H1 (cell line): ENCODE measurements around the gene ABCD4. TPM values are rescaled to one million over a fixed set of nuclear protein-coding genes. Genes with fewer than 3 reads are reported as not detected.

Source experiments
- CTCF ChIA-PET: fragments of 300-600 bp; sonication (Branson Sonifier 250); formaldehyde crosslinking; loops from one replicate; lab custom pipeline; 2021; ENCODE audit not compliant: partially characterized antibody; lab: Charles Lee
- POLR2A ChIA-PET: fragments of 300-600 bp; sonication (Branson Sonifier 250); formaldehyde crosslinking; loops from one replicate; lab custom pipeline; 2021; ENCODE audit warnings: inconsistent platforms; ENCODE audit not compliant: partially characterized antibody; lab: Charles Lee
- DNase-seq, 2 experiments: peaks; one replicate each; pipeline versions ENCODE4 v3.0.0 to v3.0.0-alpha.2; 2010 to 2022; ENCODE audit warnings: low spot score in 2 of 2, low read depth in 1 of 2, mixed read lengths in 1 of 2
- FAIRE-seq: peaks from 2 replicates; lab custom pipeline; 2011; peaks lifted over from hg19 to GRCh38; lab: Jason Lieb, UNC
- H2AFZ ChIP-seq: 2 replicates; pipeline ENCODE4 v1.8.1; 2012; ENCODE audit warnings: low read length, inconsistent platforms
- H2AK5ac ChIP-seq: 2 replicates; pipeline ENCODE4 v1.6.1; 2013; ENCODE audit warnings: low read depth, low read length
- H2BK120ac ChIP-seq: replicated peaks from 2 replicates; pipeline ENCODE3; 2013; ENCODE audit warnings: low read depth, low read length, inconsistent platforms
- H2BK12ac ChIP-seq: 2 replicates; pipeline ENCODE4 v1.6.1; 2013; ENCODE audit warnings: low read depth, low read length
- H2BK15ac ChIP-seq: 2 replicates; pipeline ENCODE4 v1.6.1; 2013; ENCODE audit warnings: low read length
- H2BK20ac ChIP-seq: 2 replicates; pipeline ENCODE4 v1.6.1; 2013; ENCODE audit warnings: low read length
- H2BK5ac ChIP-seq: 2 replicates; pipeline ENCODE4 v1.6.1; 2013; ENCODE audit warnings: low read depth, low read length
- H3K14ac ChIP-seq: 2 replicates; pipeline ENCODE4 v1.6.1; 2013; ENCODE audit warnings: inconsistent platforms; ENCODE audit not compliant: insufficient read length
- H3K18ac ChIP-seq: 2 replicates; pipeline ENCODE4 v1.6.1; 2013; ENCODE audit warnings: low read length; ENCODE audit errors: extremely low read depth
- H3K23ac ChIP-seq: 2 replicates; pipeline ENCODE4 v1.6.1; 2013; ENCODE audit warnings: inconsistent platforms; ENCODE audit not compliant: insufficient read length
- H3K23me2 ChIP-seq: 2 replicates; pipeline ENCODE4 v1.6.1; 2013; ENCODE audit warnings: low read depth, low read length
- H3K27ac ChIP-seq: 2 replicates; pipeline ENCODE4 v1.6.1; 2011; ENCODE audit warnings: low read depth, low read length, inconsistent platforms
- H3K27me3 ChIP-seq, 4 experiments: replicated peaks in 1 of 4; 1 replicate in 1 of 4; 2 replicates in 3 of 4; pipeline versions ENCODE4 v1.6.1 to v1.8.1; 2011 to 2013; ENCODE audit warnings: low read length in 3 of 4, mild to moderate bottlenecking in 3 of 4, inconsistent platforms in 2 of 4, mixed read lengths in 2 of 4, moderate library complexity in 1 of 4; ENCODE audit not compliant: control insufficient read depth in 3 of 4, insufficient read depth in 3 of 4; ENCODE audit errors: extremely low read depth in 1 of 4
- H3K36me3 ChIP-seq, 4 experiments: 2 replicates each; pipeline versions ENCODE4 v1.6.1 to v1.8.1; 2011 to 2013; ENCODE audit warnings: mild to moderate bottlenecking in 4 of 4, low read length in 3 of 4, moderate library complexity in 2 of 4, control low read depth in 1 of 4, inconsistent platforms in 1 of 4; ENCODE audit not compliant: insufficient read depth in 4 of 4, control insufficient read depth in 2 of 4
- H3K4ac ChIP-seq: replicated peaks from 2 replicates; pipeline ENCODE3; 2013; ENCODE audit warnings: low read length, low read depth, mixed read lengths, inconsistent platforms; ENCODE audit not compliant: insufficient read length
- H3K4me1 ChIP-seq, 4 experiments: replicated peaks in 1 of 4; 1 replicate in 1 of 4; 2 replicates in 3 of 4; pipeline versions ENCODE4 v1.6.1 to v1.8.1; 2011 to 2013; ENCODE audit warnings: low read length in 3 of 4, inconsistent platforms in 2 of 4, mixed read lengths in 1 of 4; ENCODE audit not compliant: insufficient read depth in 4 of 4, control insufficient read depth in 3 of 4
- H3K4me2 ChIP-seq, 2 experiments: 2 replicates each; pipeline versions ENCODE4 v1.6.1 to v1.8.1; 2011 to 2013; ENCODE audit warnings: low read depth in 2 of 2, low read length in 2 of 2, control low read depth in 1 of 2, inconsistent platforms in 1 of 2, mild to moderate bottlenecking in 1 of 2; ENCODE audit not compliant: insufficient read depth in 1 of 2
- H3K4me3 ChIP-seq, 4 experiments: fragments of 200-600, 300-600 bp in 1 of 4; sonication (generic), shearing (Covaris generic), sonication (Bioruptor Twin) in 1 of 4; 2 replicates each; pipeline versions ENCODE4 v1.5.1 to v1.8.1; 2011 to 2016; ENCODE audit warnings: low read length in 4 of 4, low read depth in 3 of 4, control low read depth in 2 of 4, inconsistent platforms in 2 of 4, mild to moderate bottlenecking in 2 of 4, mixed read lengths in 1 of 4, moderate library complexity in 1 of 4; ENCODE audit not compliant: insufficient read depth in 2 of 4; ENCODE audit errors: extremely low read depth in 1 of 4
- H3K56ac ChIP-seq: replicated peaks from 2 replicates; pipeline ENCODE3; 2013; ENCODE audit warnings: low read depth, mild to moderate bottlenecking, mixed read lengths, low read length, inconsistent platforms; ENCODE audit not compliant: insufficient read length
- H3K79me1 ChIP-seq: 2 replicates; pipeline ENCODE4 v1.6.1; 2013; ENCODE audit warnings: low read depth, low read length, control low read depth
- H3K79me2 ChIP-seq, 2 experiments: 2 replicates each; pipeline versions ENCODE4 v1.6.1 to v1.8.1; 2012 to 2013; ENCODE audit warnings: low read length in 2 of 2, mild to moderate bottlenecking in 2 of 2, inconsistent platforms in 1 of 2; ENCODE audit not compliant: insufficient read depth in 2 of 2, control insufficient read depth in 1 of 2
- H3K9ac ChIP-seq, 4 experiments: replicated peaks in 1 of 4; 1 replicate in 1 of 4; 2 replicates in 3 of 4; pipeline versions ENCODE4 v1.6.1 to v1.8.1; 2011 to 2013; ENCODE audit warnings: low read depth in 3 of 4, low read length in 3 of 4, control low read depth in 2 of 4, mild to moderate bottlenecking in 2 of 4, moderate library complexity in 2 of 4, inconsistent platforms in 1 of 4; ENCODE audit errors: extremely low read depth in 1 of 4
- H3K9me3 ChIP-seq, 2 experiments: 2 replicates each; pipeline versions ENCODE4 v1.6.1 to v1.8.1; 2012 to 2013; ENCODE audit warnings: mild to moderate bottlenecking in 2 of 2, moderate library complexity in 2 of 2, control low read depth in 1 of 2, inconsistent platforms in 1 of 2, low read depth in 1 of 2, low read length in 1 of 2, mixed read lengths in 1 of 2; ENCODE audit not compliant: insufficient read depth in 2 of 2
- H4K20me1 ChIP-seq, 2 experiments: replicated peaks in 1 of 2; 2 replicates each; pipeline versions ENCODE3 to v1.8.1; 2011 to 2013; ENCODE audit warnings: inconsistent platforms in 2 of 2, low read length in 2 of 2, mild to moderate bottlenecking in 1 of 2; ENCODE audit not compliant: insufficient read depth in 2 of 2, control insufficient read depth in 1 of 2
- H4K5ac ChIP-seq: 2 replicates; pipeline ENCODE4 v1.6.1; 2013; ENCODE audit warnings: low read length, low read depth, mixed read lengths, inconsistent platforms; ENCODE audit not compliant: insufficient read length
- H4K8ac ChIP-seq: 2 replicates; pipeline ENCODE4 v1.8.0; 2013; ENCODE audit warnings: mild to moderate bottlenecking, moderate library complexity, low read length, inconsistent platforms; ENCODE audit not compliant: insufficient read depth; ENCODE audit errors: extremely low read depth
- H4K91ac ChIP-seq: replicated peaks from 2 replicates; pipeline ENCODE3; 2013; ENCODE audit warnings: low read length, mixed read lengths, inconsistent platforms; ENCODE audit not compliant: insufficient read length
- BACH1 ChIP-seq: IDR thresholded peaks from 2 replicates; pipeline ENCODE4 v1.6.1; 2012; ENCODE audit warnings: low read length, improper control_type of control experiment
- CREB1 ChIP-seq: IDR thresholded peaks from 2 replicates; pipeline ENCODE4 v1.6.1; 2012; ENCODE audit warnings: inconsistent platforms
- EP300 ChIP-seq, 2 experiments: IDR thresholded peaks; 1 replicate in 1 of 2; 2 replicates in 1 of 2; pipeline ENCODE4 v1.6.1; 2011 to 2012; ENCODE audit warnings: low read depth in 2 of 2, low read length in 2 of 2, mild to moderate bottlenecking in 2 of 2, borderline replicate concordance in 1 of 2, inconsistent platforms in 1 of 2, moderate library complexity in 1 of 2
- HDAC2 ChIP-seq, 2 experiments: fragments of 300-600 bp in 1 of 2; sonication (generic) in 1 of 2; IDR thresholded peaks; 2 replicates each; pipeline ENCODE4 v1.6.1; 2011 to 2012; ENCODE audit warnings: low read depth in 2 of 2, low read length in 2 of 2, mild to moderate bottlenecking in 2 of 2, moderate library complexity in 2 of 2, borderline replicate concordance in 1 of 2, inconsistent platforms in 1 of 2
- HDAC6 ChIP-seq: IDR thresholded peaks from one replicate; pipeline ENCODE4 v1.7.1; 2012; ENCODE audit warnings: low read depth, mild to moderate bottlenecking, inconsistent platforms, low read length, moderate library complexity
- MAX ChIP-seq: IDR thresholded peaks from 2 replicates; pipeline ENCODE4 v1.6.1; 2012; ENCODE audit warnings: inconsistent platforms
- RAD21 ChIP-seq, 2 experiments: IDR thresholded peaks in 1 of 2; conservative IDR thresholded peaks in 1 of 2; 2 replicates each; pipeline ENCODE4 v1.6.1; 2011; ENCODE audit warnings: low read depth in 2 of 2, low read length in 2 of 2, improper control_type of control experiment in 1 of 2, inconsistent platforms in 1 of 2, mild to moderate bottlenecking in 1 of 2, moderate library complexity in 1 of 2
- SP1 ChIP-seq: IDR thresholded peaks from 2 replicates; pipeline ENCODE4 v1.6.1; 2011; ENCODE audit warnings: low read depth, low read length
- TBP ChIP-seq: IDR thresholded peaks from 2 replicates; pipeline ENCODE4 v1.6.1; 2011; ENCODE audit warnings: low read depth, low read length, improper control_type of control experiment
- WGBS, 2 experiments: shearing (Covaris generic) in 1 of 2; methylation state at CpG; one replicate each; pipeline versions ENCODE4 v1.1.6 to v1.1.7; 2013 to 2015; ENCODE audit warnings: low lambda C conversion rate in 2 of 2, mixed read lengths in 2 of 2, inconsistent platforms in 1 of 2, low coverage in 1 of 2, missing lambda C conversion rate in 1 of 2; ENCODE audit not compliant: insufficient replicate concordance in 2 of 2, insufficient coverage in 1 of 2, insufficient read length in 1 of 2; ENCODE audit errors: extremely low coverage in 1 of 2, missing lambda C conversion rate in 1 of 2; 5-methylcytosine and 5-hydroxymethylcytosine counted together
- polyA plus RNA-seq, 7 experiments: library from polyadenylated mRNA; depleted of rRNA in 3 of 7; stranded (reverse) in 5 of 7; unstranded in 2 of 7; fragments of >200 nt in 5 of 7; fragments of 200-250 nt in 2 of 7; gene quantifications; 1 replicate in 5 of 7; 2 replicates in 1 of 7; 4 replicates in 1 of 7; pipeline versions ENCODE4 v1.2.1 to v1.2.3, GENCODE V29; 2011 to 2013; ENCODE audit warnings: missing spikeins in 2 of 7, mixed read lengths in 2 of 7
- total RNA-seq: library from RNA; stranded (reverse); fragmentation: NEBNext Ultra II Directional; extraction: Animal tissue kit (Norgen Biotek cat#: 25700); gene quantifications from 2 replicates; pipeline ENCODE4 v1.2.1, GENCODE V29; 2021
- TF ChIP-seq, protein P1 (sequence below): IDR thresholded peaks from 2 replicates; pipeline ENCODE4 v1.6.1; 2012; ENCODE audit warnings: inconsistent platforms

Gene ABCD4
- total and polyA plus RNA-seq, 2 of the 8 experiments (the other 6 are each of a cell fraction or from before 2014, with no cell fraction given), result 47.9 to 97.7 TPM

DNA sequence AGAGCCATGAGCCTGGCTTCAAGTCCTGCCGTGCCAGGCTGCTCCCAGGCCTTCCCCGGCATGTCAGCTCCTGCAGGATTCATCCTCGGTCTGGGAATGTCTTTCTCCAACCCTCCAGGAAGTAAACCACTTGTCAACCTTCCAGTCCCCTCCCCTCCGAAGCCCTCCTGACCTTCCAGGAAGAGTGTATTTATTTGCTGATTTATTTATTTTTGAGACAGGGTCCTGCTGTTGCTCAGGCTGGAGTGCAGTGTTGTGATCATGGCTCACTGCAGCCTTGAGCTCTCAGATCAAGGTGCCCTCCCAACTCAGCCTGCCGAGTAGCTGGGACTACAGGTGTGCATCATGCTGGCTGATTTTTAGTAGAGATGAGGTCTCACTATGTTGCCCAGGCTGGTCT is 38.8 kb downstream of the ABCD4 start:
- no peak for FAIRE-seq
- H2AFZ ChIP-seq, result no peak overlapping the region
- peaks cover 0 to 3% (median 1%) of the 10 kb centered on the region in 4 experiments; a peak in 2 of 7 replicates for H3K4me1 ChIP-seq
- H3K18ac ChIP-seq, result no peak overlapping the region
- POLR2A ChIA-PET, result interaction anchor here (1.0 to 2.0 kb wide), 2 partner anchors 13 to 17 kb away, joined by 3 to 6 read pairs; no protein-coding TSS in a partner anchor
- no peak overlapping the region for H4K91ac ChIP-seq
- no peak overlapping the region for H3K4me2 ChIP-seq
- no peak overlapping the region for H3K4ac ChIP-seq
- WGBS, 2 experiments, result 83% methylated on average over 5 of the region's 5 CpGs; no CpG with 5 or more reads in 1 of the 2 experiments
- no peaks in the 10 kb centered on the region for H3K36me3 ChIP-seq
- H2BK12ac ChIP-seq, result no peak overlapping the region
- H4K8ac ChIP-seq, result peak overlapping the region; percentile 6; the same call in 1 of the 2 replicates
- H3K79me1 ChIP-seq, result no peaks in the 10 kb centered on the region
- CTCF ChIA-PET, result interaction anchor here (0.6 to 1.8 kb wide), 10 partner anchors 12 to 1227 kb away, joined by 3 to 9 read pairs (median 3); no protein-coding TSS in a partner anchor
- no peak overlapping the region for H3K23ac ChIP-seq
- no peak overlapping the region for H3K4me3 ChIP-seq
- H3K23me2 ChIP-seq, result no peaks in the 10 kb centered on the region
- no peak overlapping the region for H4K5ac ChIP-seq
- H2AK5ac ChIP-seq, result no peak overlapping the region
- no peak overlapping the region for H3K27ac ChIP-seq
- no peak for DNase-seq
- no peak overlapping the region for H2BK15ac ChIP-seq
- H3K79me2 ChIP-seq, result no peaks in the 10 kb centered on the region
- H3K56ac ChIP-seq, result no peak overlapping the region
- peaks cover 1 to 6% (median 6%) of the 10 kb centered on the region in 4 experiments for H3K27me3 ChIP-seq
- no peak overlapping the region for H3K14ac ChIP-seq
- no peaks in the 10 kb centered on the region for H3K9me3 ChIP-seq
- no peaks in the 10 kb centered on the region for H4K20me1 ChIP-seq
- H2BK5ac ChIP-seq, result no peak overlapping the region
- no peak overlapping the region for H3K9ac ChIP-seq
- no peak overlapping the region for H2BK20ac ChIP-seq
- H2BK120ac ChIP-seq, result no peak overlapping the region
- TF ChIP-seq SP1 (no peak), CREB1 (no peak), MAX (no peak), TBP (no peak), HDAC2 (IDR thresholded peaks at IDR 0.05; ENCODE audit: borderline replicate concordance in 1 of 2, low read depth in 2 of 2, low read length in 2 of 2) (no peak), EP300 (IDR thresholded peaks at IDR 0.05; ENCODE audit: borderline replicate concordance in 1 of 2, low read depth in 2 of 2, low read length in 2 of 2) (no peak), HDAC6 (no peak), RAD21 (IDR thresholded peaks at IDR 0.05 in 1 of 2, conservative IDR thresholded peaks at IDR 0.05 in 1 of 2; ENCODE audit: low read depth in 2 of 2, low read length in 2 of 2) (no peak), BACH1 (no peak)
- TF ChIP-seq, protein P1, sequence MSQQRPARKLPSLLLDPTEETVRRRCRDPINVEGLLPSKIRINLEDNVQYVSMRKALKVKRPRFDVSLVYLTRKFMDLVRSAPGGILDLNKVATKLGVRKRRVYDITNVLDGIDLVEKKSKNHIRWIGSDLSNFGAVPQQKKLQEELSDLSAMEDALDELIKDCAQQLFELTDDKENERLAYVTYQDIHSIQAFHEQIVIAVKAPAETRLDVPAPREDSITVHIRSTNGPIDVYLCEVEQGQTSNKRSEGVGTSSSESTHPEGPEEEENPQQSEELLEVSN, result no peak
